Breast epithelium (tissue), 3 donors: ENCODE data around the gene SERTAD4.

Experiments
- POLR2A ChIP-seq: fragments of 450-650 bp; IDR thresholded peaks from one replicate; pipeline ENCODE4 v1.6.1; 2016; ENCODE audit warnings: antibody characterized with exemption, mild to moderate bottlenecking, moderate library complexity
- POLR2AphosphoS5 ChIP-seq, 3 donors: sonication (generic); formaldehyde crosslinking; IDR thresholded peaks; one replicate each; pipeline ENCODE4 v1.6.1; 2017; ENCODE audit warnings: antibody characterized with exemption in 3 of 3
- TF ChIP-seq, protein P1 (sequence below), 3 donors: fragments of 450-650 bp; IDR thresholded peaks; one replicate each; pipeline ENCODE4 v1.5.1; 2016 to 2017; ENCODE audit warnings: antibody characterized with exemption in 3 of 3, mild to moderate bottlenecking in 3 of 3, moderate library complexity in 3 of 3

DNA sequence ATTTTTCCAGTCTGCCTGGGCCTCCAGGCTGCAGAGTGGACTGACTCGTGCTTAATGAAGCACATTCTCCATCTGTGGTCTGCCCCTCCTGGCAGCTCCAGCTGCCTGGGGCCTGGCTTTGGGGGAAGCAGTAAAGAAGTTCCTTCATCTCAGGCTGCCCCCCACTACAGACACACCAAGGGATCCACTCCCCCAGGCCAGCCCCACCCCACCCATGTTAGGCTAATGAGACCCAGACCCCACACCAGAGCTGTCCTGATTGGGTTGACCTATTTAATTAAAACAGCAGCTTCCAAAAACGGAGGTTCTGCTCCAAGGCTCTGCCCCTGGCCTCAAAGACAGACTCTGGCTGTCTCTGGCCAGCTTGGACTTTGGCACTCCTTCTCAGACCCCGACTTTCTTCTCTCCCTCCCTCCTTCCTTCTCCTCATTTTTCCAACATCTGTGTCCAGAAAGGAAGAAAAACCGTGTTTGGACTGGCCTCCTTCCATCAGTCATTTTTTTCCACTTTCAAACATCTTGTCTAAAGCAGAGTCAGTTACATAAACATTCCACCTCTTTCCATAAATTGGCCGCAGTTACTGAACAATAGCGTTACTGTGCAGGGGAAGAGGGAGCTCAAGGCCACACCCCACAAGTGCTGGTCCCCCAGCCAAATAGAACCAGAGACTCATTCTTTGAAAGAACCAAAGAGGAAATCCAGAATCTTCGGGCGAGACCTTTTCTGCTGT is 29.7 kb downstream of the SERTAD4 start:
- TF ChIP-seq, protein P1, sequence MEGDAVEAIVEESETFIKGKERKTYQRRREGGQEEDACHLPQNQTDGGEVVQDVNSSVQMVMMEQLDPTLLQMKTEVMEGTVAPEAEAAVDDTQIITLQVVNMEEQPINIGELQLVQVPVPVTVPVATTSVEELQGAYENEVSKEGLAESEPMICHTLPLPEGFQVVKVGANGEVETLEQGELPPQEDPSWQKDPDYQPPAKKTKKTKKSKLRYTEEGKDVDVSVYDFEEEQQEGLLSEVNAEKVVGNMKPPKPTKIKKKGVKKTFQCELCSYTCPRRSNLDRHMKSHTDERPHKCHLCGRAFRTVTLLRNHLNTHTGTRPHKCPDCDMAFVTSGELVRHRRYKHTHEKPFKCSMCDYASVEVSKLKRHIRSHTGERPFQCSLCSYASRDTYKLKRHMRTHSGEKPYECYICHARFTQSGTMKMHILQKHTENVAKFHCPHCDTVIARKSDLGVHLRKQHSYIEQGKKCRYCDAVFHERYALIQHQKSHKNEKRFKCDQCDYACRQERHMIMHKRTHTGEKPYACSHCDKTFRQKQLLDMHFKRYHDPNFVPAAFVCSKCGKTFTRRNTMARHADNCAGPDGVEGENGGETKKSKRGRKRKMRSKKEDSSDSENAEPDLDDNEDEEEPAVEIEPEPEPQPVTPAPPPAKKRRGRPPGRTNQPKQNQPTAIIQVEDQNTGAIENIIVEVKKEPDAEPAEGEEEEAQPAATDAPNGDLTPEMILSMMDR (IDR thresholded peaks at IDR 0.05) = no peak
- TF ChIP-seq POLR2A (no peak), POLR2AphosphoS5 (IDR thresholded peaks at IDR 0.05) (peak in 1 of 3 donors; percentile 28)
